PFSK-1 (cell line): Measurements from ENCODE around the gene PTCRA.

ENCODE experiments used
- FOXP2 ChIP-seq: optimal IDR thresholded peaks from 2 replicates; pipeline ENCODE3; 2011; ENCODE audit warnings: borderline replicate concordance, control low read depth, inconsistent platforms; ENCODE audit not compliant: insufficient read depth; ENCODE audit errors: extremely low read length, extremely low read depth
- POLR2AphosphoS5 ChIP-seq: IDR thresholded peaks from 2 replicates; pipeline ENCODE4 v1.6.1; 2012; ENCODE audit warnings: low read depth, mild to moderate bottlenecking, control low read depth, low read length, moderate library complexity
- REST ChIP-seq, 2 experiments: IDR thresholded peaks; 2 replicates each; pipeline versions ENCODE4 v1.6.1 to v1.8.0; 2011 to 2012; ENCODE audit warnings: low read depth in 2 of 2, low read length in 2 of 2, control low read depth in 1 of 2, inconsistent platforms in 1 of 2, mild to moderate bottlenecking in 1 of 2, moderate library complexity in 1 of 2; ENCODE audit not compliant: insufficient read depth in 1 of 2
- SIN3A ChIP-seq: IDR thresholded peaks from 2 replicates; pipeline ENCODE4 v1.6.1; 2012; ENCODE audit warnings: mild to moderate bottlenecking, low read length, moderate library complexity, borderline replicate concordance; ENCODE audit not compliant: insufficient read depth
- TAF1 ChIP-seq: IDR thresholded peaks from 2 replicates; pipeline ENCODE4 v1.6.1; 2012; ENCODE audit warnings: low read length, control low read depth, borderline replicate concordance; ENCODE audit not compliant: insufficient read depth

GRCh38 chr6:42896178-42896719, 19.6 kb upstream of the PTCRA start:
- TF ChIP-seq SIN3A (no peak), REST (IDR thresholded peaks at IDR 0.05; ENCODE audit: insufficient read depth in 1 of 2, low read depth in 2 of 2, low read length in 2 of 2) (no peak), POLR2AphosphoS5 (no peak), FOXP2 (no peak), TAF1 (no peak)
